ENCODE results near the gene DLGAP1. TPM values are rescaled to one million over a fixed set of nuclear protein-coding genes. Genes with fewer than 3 reads are reported as not detected.
A peak's percentile ranks its signal among the peaks of the same experiment; 100 is the strongest.

The DLGAP1 gene
- total and polyA plus RNA-seq, 2 of the 13 experiments (the other 11 are each of a cell fraction or from before 2014, with no cell fraction given), result 0.01 TPM; not detected in 1

GRCh38 chr18:3451989-3452749 lies 1002.9 kb downstream of the DLGAP1 start (continued):
- TF ChIP-seq CTCF (CRISPR knock-in tag; IDR thresholded peaks at IDR 0.05) (peak; percentile 30; the same call in 1 of the 2 replicates), ARNT2 (CRISPR knock-in tag; IDR thresholded peaks at IDR 0.05; ENCODE audit: low read depth) (no peak), CBX5 (CRISPR knock-in tag; IDR thresholded peaks at IDR 0.05; ENCODE audit: borderline replicate concordance) (no peak), SRY (CRISPR knock-in tag; IDR thresholded peaks at IDR 0.05) (0 out of 2 replicates have a peak, but pooled peaks have one; percentile 72), KDM5A (IDR thresholded peaks at IDR 0.05; ENCODE audit: borderline replicate concordance, low read length) (no peak), ATF7 (IDR thresholded peaks at IDR 0.05) (no peak), ATF7 (CRISPR knock-in tag; IDR thresholded peaks at IDR 0.05) (0 out of 2 replicates have a peak, but pooled peaks have one; percentile 47), REXO4 (CRISPR knock-in tag; IDR thresholded peaks at IDR 0.05; ENCODE audit: borderline replicate concordance) (no peak), PLSCR1 (CRISPR knock-in tag; IDR thresholded peaks at IDR 0.05; ENCODE audit: borderline replicate concordance) (no peak), GTF3A (CRISPR knock-in tag; conservative IDR thresholded peaks at IDR 0.05) (no peak), DZIP1 (CRISPR knock-in tag; IDR thresholded peaks at IDR 0.05) (peak; percentile 43; the same call in 1 of the 2 replicates), HDAC2 (CRISPR knock-in tag; IDR thresholded peaks at IDR 0.05) (no peak), KLF11 (CRISPR knock-in tag; IDR thresholded peaks at IDR 0.05) (no peak), ZNF263 (CRISPR knock-in tag; IDR thresholded peaks at IDR 0.05) (peak; percentile 64), RARG (CRISPR knock-in tag; IDR thresholded peaks at IDR 0.05; ENCODE audit: low read depth) (no peak), FOXO1 (CRISPR knock-in tag; IDR thresholded peaks at IDR 0.05) (no peak), ZFP37 (CRISPR knock-in tag; IDR thresholded peaks at IDR 0.05; ENCODE audit: borderline replicate concordance) (no peak), NCOA5 (CRISPR knock-in tag; IDR thresholded peaks at IDR 0.05) (no peak)
- TF ChIP-seq, protein P1, sequence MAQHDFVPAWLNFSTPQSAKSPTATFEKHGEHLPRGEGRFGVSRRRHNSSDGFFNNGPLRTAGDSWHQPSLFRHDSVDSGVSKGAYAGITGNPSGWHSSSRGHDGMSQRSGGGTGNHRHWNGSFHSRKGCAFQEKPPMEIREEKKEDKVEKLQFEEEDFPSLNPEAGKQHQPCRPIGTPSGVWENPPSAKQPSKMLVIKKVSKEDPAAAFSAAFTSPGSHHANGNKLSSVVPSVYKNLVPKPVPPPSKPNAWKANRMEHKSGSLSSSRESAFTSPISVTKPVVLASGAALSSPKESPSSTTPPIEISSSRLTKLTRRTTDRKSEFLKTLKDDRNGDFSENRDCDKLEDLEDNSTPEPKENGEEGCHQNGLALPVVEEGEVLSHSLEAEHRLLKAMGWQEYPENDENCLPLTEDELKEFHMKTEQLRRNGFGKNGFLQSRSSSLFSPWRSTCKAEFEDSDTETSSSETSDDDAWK (CRISPR knock-in tag; IDR thresholded peaks at IDR 0.05), result no peak
- TF ChIP-seq, protein P2, sequence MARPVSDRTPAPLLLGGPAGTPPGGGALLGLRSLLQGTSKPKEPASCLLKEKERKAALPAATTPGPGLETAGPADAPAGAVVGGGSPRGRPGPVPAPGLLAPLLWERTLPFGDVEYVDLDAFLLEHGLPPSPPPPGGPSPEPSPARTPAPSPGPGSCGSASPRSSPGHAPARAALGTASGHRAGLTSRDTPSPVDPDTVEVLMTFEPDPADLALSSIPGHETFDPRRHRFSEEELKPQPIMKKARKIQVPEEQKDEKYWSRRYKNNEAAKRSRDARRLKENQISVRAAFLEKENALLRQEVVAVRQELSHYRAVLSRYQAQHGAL (CRISPR knock-in tag; IDR thresholded peaks at IDR 0.05; ENCODE audit: not compliant biosample characterization), result no peak

Data from HepG2 (cell line).